ENCODE measurements around the gene ABCG2.

- TF ChIP-seq CTCF (IDR thresholded peaks at IDR 0.05), result no peak
- no peak for TF ChIP-seq OVOL2 (CRISPR knock-in tag; IDR thresholded peaks at IDR 0.05; ENCODE audit: borderline replicate concordance)
- no peak for TF ChIP-seq ELF4 (CRISPR knock-in tag; IDR thresholded peaks at IDR 0.05; ENCODE audit: low read depth)
- TF ChIP-seq HMGXB4 (CRISPR knock-in tag; IDR thresholded peaks at IDR 0.05), result no peak
- TF ChIP-seq USF1 (CRISPR knock-in tag; IDR thresholded peaks at IDR 0.05), result no peak
- no peak for TF ChIP-seq PRDM15 (CRISPR knock-in tag; IDR thresholded peaks at IDR 0.05)
- TF ChIP-seq JAZF1 (CRISPR knock-in tag; IDR thresholded peaks at IDR 0.05), result no peak
- TF ChIP-seq ZBTB21 (CRISPR knock-in tag; IDR thresholded peaks at IDR 0.05; ENCODE audit: borderline replicate concordance), result no peak
- TF ChIP-seq TCF7 (CRISPR knock-in tag; IDR thresholded peaks at IDR 0.05; ENCODE audit: low read depth), result no peak
- no peak for TF ChIP-seq E2F5 (CRISPR knock-in tag; IDR thresholded peaks at IDR 0.05)
- TF ChIP-seq MAX (CRISPR knock-in tag; IDR thresholded peaks at IDR 0.05), result no peak
- TF ChIP-seq JUN (CRISPR knock-in tag; IDR thresholded peaks at IDR 0.05), result no peak
- no peak for TF ChIP-seq GABPB1 (CRISPR knock-in tag; IDR thresholded peaks at IDR 0.05)
- TF ChIP-seq TEAD1 (CRISPR knock-in tag; IDR thresholded peaks at IDR 0.05), result no peak
Observed at GRCh38 chr4:88134111-88134510, 24.3 kb downstream of the ABCG2 start.

All from WTC11 (cell line).